ENCODE data around the gene DMAP1.

Gene DMAP1

DNA sequence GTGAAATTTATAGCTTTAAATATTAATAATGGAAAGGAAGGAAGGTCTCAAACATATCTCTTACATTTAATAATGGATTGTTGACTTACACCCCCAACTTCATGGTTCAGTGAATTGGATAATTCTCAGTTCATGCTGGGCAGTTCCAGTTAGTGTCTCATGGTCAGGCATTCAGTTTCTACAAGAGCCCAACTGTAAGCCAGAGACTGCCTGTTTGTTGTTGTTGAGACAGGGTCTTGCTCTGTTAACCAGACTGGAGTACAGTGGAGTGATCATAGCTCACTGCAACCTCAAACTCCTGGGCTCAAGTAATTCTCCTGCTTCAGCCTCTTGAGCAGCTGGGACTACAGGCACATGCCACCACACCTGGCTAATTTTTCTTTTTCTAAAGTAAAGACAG, 5.0 kb upstream of the DMAP1 start:
- no peak overlapping the region for H3K4me3 ChIP-seq (ENCODE audit: low read depth, low read length)
- no peak for DNase-seq (ENCODE audit: low read depth, low spot score)
- CTCF ChIA-PET, result interaction anchor here (1.3 kb wide), 1 partner anchor 9 kb away, joined by 6 read pairs; no protein-coding TSS in a partner anchor
- POLR2A ChIA-PET, result no interaction called here
- TF ChIP-seq, protein P1, sequence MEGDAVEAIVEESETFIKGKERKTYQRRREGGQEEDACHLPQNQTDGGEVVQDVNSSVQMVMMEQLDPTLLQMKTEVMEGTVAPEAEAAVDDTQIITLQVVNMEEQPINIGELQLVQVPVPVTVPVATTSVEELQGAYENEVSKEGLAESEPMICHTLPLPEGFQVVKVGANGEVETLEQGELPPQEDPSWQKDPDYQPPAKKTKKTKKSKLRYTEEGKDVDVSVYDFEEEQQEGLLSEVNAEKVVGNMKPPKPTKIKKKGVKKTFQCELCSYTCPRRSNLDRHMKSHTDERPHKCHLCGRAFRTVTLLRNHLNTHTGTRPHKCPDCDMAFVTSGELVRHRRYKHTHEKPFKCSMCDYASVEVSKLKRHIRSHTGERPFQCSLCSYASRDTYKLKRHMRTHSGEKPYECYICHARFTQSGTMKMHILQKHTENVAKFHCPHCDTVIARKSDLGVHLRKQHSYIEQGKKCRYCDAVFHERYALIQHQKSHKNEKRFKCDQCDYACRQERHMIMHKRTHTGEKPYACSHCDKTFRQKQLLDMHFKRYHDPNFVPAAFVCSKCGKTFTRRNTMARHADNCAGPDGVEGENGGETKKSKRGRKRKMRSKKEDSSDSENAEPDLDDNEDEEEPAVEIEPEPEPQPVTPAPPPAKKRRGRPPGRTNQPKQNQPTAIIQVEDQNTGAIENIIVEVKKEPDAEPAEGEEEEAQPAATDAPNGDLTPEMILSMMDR (IDR thresholded peaks at IDR 0.05; ENCODE audit: insufficient read depth, low read length, missing control alignments), result no peak

GRCh38 chr1:44210595-44210994, 2.7 kb upstream of the DMAP1 start:
- ChIA-PET POLR2A (no interaction called here), CTCF (interaction anchor here (6.1 kb wide), 1 partner anchor 205 kb away, joined by 29 read pairs; no protein-coding TSS in a partner anchor)
- DNase-seq (ENCODE audit: low read depth, low spot score), result no peak
- H3K4me3 ChIP-seq (ENCODE audit: low read depth, low read length), result no peak overlapping the region
- TF ChIP-seq, protein P1 (IDR thresholded peaks at IDR 0.05; ENCODE audit: insufficient read depth, low read length, missing control alignments), result no peak

DNA sequence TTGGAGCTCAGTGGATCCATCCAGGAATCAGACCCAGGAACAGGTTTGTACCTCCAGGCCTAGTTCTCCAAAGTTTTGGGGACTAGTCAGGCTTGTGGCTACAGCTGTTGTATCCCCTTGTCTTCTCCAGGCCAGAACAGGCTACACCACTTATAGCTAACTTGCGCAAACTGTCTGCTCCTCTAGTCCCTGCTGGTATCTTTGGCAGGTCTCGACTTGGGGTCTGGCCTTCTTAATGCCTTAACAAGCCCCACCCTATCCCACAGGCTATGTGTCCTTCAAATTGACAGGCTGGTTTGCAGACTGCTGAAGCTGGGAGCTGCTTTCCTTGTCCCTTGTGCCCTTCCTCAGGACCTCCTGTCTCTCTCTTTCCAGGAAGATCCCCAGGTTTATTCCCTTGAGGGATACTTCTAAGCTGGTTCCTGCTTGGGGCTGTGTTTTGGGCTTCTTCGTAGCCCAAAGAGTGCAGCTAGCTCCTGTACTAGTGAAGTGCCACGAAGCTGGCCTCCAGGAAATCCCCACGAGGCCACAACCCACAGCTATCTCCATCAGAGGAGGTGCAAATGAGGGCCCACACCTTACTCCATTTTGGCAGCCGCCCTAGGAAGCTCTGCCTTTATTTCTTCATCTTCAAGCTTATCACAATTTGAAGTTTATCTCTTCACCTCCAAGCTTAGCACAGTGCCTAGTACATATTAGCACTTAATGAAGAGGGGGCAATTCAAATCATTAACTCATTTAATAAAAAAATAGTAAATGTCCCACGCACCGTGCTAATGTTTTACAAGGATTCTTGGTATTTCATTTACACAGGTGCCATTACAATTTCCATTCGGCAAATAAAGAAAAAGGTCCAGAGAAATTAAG, 683 bp upstream of the DMAP1 start:
- TF ChIP-seq, protein P1 (IDR thresholded peaks at IDR 0.05; ENCODE audit: insufficient read depth, low read length, missing control alignments), result no peak
- DNase-seq (ENCODE audit: low read depth, low spot score), result no peak
- POLR2A ChIA-PET, result interaction anchor here (1.1 kb wide), 2 partner anchors 140 to 419 kb away, joined by 3 read pairs; no protein-coding TSS in a partner anchor
- H3K4me3 ChIP-seq (ENCODE audit: low read depth, low read length), result peak overlapping the region; percentile 98
- CTCF ChIA-PET, result interaction anchor here (1.2 to 6.1 kb wide), 5 partner anchors 26 to 440 kb away, joined by 3 to 29 read pairs (median 7); no protein-coding TSS in a partner anchor

GRCh38 chr1:44217809-44218410, 4.6 kb downstream of the DMAP1 start:
- no peak overlapping the region for H3K4me3 ChIP-seq (ENCODE audit: low read depth, low read length)
- CTCF ChIA-PET, result interaction anchor here (0.6 to 8.2 kb wide), 52 partner anchors 9 to 434 kb away, joined by 3 to 167 read pairs (median 5); no protein-coding TSS in a partner anchor
- no peak for DNase-seq (ENCODE audit: low read depth, low spot score)
- POLR2A ChIA-PET, result interaction anchor here (0.5 kb wide), 1 partner anchor 188 kb away, joined by 3 read pairs; no protein-coding TSS in a partner anchor
- TF ChIP-seq, protein P1 (IDR thresholded peaks at IDR 0.05; ENCODE audit: insufficient read depth, low read length, missing control alignments), result peak; percentile 87

- DNase-seq (ENCODE audit: low read depth, low spot score), result no peak
- TF ChIP-seq, protein P1 (IDR thresholded peaks at IDR 0.05; ENCODE audit: insufficient read depth, low read length, missing control alignments), result no peak
- CTCF ChIA-PET, result interaction anchor here (0.6 to 8.2 kb wide), 38 partner anchors 8 to 433 kb away, joined by 3 to 167 read pairs (median 6); no protein-coding TSS in a partner anchor
- no peak overlapping the region for H3K4me3 ChIP-seq (ENCODE audit: low read depth, low read length)
- POLR2A ChIA-PET, result no interaction called here
These were observed 5.4 kb downstream of the DMAP1 start for GRCh38 chr1:44218503-44219300.

Measured in AG04449 (cell line).